Thyroid gland (tissue), 4 donors: ENCODE measurements around the gene EHD4.

Experiments used
- CTCF ChIP-seq, 6 experiments: fragments of 200-600 bp in 3 of 6; fragments of 450-650 bp in 3 of 6; sonication (generic) in 3 of 6; IDR thresholded peaks; one replicate each; pipeline ENCODE4 v1.5.1; 2016 to 2019; ENCODE audit warnings: antibody characterized with exemption in 6 of 6, mild to moderate bottlenecking in 2 of 6, inconsistent platforms in 1 of 6, moderate library complexity in 1 of 6
- POLR2A ChIP-seq, 2 donors: fragments of 450-650 bp; IDR thresholded peaks; one replicate each; pipeline ENCODE4 v1.6.1; 2017; ENCODE audit warnings: antibody characterized with exemption in 2 of 2, mild to moderate bottlenecking in 2 of 2, moderate library complexity in 1 of 2

DNA sequence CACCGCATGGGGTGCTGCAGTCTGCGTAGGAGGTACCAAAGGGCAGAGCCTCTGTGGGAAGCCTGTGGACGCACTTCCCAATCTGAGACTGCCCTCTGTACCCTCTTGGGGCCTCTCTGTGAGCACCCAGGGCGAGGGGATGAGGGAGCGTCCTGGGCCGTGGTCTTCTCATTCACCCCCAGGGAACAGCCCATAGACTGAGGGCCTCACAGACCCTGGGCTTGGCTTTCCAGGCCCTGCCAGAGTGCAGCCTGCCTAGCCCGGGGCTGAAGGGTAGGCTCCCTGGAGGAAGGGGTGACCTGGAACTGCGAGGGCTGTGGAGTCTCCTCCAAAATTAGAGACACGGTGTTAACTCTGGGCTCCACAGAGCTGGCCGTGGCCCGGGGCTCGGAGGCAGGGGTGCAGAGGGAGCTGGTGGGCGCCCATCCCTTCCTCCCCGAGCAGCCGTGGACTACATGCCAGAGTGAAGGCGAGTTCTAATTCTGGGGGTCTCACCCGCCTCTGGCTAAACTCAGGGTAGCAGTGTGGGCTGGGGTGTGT, 78.0 kb downstream of the EHD4 start:
- TF ChIP-seq CTCF (IDR thresholded peaks at IDR 0.05): no peak
- TF ChIP-seq POLR2A (IDR thresholded peaks at IDR 0.05): no peak
